HG03139 (cell line): ENCODE results near the gene PLEKHO1.
"Not testable (repeated sequence)": the region's sequence is repeated elsewhere in the genome, so short reads cannot be mapped to it uniquely, and the experiment has no call there.

Experiments used
- ATAC-seq: cut with Tn5 transposase; IDR thresholded peaks from one replicate; pipeline ENCODE4 v1.9.1; 2021; ENCODE audit not compliant: unreplicated experiment

Gene PLEKHO1

GRCh38 chr1:150168960-150169601, 19.4 kb downstream of the PLEKHO1 start:
- no peak for ATAC-seq

DNA sequence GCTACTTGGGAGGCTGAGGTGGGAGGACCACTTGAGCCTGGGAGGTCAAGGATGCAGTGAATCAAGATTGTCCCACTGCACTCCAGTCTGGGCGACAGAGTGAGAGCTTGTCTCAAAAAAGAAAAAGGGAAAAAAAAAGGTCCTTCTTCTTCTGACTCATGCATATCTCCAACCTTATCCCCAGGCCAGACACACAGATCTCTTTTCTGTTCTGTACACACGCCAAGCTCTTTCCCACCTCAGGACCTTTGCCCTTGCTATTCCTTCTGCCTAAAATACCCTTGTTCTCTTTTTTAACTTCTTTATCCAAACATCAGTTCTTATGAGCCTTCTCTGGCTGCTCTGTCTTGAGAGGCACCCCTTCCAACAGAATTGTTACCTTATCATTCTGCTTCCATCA, 22.1 kb downstream of the PLEKHO1 start:
- no peak for ATAC-seq

DNA sequence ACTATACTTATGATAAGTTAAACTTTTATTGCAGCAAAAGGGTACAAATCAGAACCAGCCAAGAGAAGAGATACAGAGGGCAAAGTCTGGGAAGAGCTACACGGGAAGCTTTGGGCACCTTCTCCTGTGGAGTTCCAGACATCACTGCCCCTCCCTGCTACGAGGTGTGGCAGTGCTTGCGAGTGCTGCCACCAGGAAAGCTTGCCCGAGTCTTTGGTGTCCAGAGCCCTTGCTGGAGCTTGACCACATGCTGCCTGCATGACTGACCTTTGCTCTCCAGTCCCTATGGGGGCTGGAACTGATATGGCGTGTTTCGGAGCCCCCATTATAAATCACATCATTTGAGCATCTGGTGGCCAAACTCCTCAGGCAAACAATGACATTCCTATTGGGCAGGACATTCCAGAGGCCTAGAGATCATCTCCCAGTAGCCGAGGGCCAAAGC, 23.4 kb downstream of the PLEKHO1 start:
- no peak for ATAC-seq

DNA sequence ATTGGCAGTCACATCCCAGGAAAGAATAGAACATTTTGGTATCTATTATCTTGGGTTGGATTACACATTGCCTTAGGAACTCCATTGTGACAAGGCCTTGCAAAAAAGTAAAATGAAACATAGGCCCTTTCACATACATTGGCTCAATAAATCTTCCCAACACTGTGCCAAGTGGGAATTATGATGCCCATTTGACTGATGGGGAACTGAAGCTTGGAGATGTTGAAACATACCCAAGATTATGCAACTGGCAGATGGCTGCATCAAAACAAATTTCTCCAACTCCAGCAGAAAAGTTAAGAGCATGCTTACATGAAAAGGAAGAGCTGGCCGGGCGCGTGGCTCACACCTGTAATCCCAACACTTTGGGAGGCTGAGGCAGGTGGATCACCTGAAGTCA, 26.9 kb downstream of the PLEKHO1 start:
- no peak for ATAC-seq

DNA sequence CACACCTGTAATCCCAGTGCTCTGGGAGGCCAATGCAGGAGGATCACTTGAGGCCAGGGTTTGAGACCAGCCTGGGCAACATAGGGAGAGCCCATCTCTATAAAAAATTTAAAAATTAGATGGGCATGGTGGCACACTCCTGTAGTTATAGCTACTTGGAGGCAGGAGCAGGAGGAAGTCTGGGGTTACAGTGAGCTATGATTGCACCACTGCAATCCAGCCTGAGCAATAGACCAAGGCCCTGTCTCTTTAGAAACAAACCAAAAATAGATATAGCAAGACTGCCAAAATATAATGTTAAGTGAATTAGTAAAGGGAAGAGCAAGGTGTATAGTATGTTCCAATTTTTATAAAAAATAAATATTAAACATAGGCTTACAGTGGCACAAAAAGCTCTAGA, 28.8 kb downstream of the PLEKHO1 start:
- no peak for ATAC-seq

- no peak for ATAC-seq
Measured at GRCh38 chr1:150179867-150180266, 30.2 kb downstream of the PLEKHO1 start.

GRCh38 chr1:150180474-150180873, 30.8 kb downstream of the PLEKHO1 start:
- ATAC-seq = no peak

DNA sequence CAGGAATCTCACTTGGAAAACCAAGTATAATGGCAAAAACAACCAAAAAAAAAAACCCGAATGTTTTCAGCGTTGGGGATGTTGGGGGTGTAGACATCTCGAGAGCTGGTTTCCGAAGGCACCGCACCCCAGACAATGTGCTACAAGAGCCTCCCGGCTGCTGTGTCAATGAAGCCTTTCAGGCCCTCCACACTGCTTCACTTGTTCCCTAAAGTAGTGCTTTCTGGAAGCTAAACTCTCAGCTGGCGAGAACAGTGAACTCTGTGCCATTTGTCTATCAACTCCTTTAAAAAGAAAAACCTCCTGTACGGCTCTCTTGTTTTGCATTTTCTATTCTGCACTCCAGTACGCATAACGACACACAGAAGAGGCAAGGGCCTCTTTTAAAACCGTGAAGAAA, 32.5 kb downstream of the PLEKHO1 start:
- no peak for ATAC-seq

DNA sequence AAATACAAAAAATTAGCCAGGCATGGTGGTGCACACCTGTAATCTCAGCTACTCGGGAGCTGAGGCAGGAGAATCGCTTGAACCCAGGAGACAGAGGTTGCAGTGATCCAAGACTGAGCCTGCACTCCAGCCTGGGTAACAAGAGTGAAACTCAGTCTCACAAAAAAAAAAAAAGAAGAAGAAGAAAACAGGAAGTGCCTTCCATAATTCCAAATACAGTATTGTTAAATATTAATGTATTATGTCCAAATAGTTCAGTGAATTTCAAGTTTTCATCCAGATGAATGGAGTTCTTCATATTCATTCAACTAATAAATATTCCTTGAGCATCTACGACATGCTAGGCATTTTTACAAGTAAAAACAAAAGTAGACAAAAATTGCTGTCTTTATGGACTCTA, 33.3 kb downstream of the PLEKHO1 start:
- ATAC-seq = no peak

DNA sequence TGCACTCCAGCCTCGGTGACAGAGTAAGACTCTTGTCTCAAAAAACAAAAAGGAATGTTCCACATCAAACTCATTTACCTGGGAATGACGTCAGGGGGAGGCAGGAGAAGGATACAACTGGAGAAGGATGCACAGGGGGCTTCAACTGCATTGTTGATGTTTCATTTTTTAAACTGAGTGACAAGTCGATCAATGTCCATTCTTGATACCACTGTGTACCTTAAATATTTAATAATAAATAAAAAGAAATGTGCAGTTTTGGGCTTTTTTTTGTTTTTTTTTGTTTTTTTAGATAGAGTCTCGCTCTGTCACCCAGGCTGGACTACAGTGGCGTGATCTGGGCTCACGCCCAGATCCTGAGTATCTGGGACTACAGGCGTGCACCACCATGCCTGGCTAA, 35.8 kb downstream of the PLEKHO1 start:
- no peak for ATAC-seq

DNA sequence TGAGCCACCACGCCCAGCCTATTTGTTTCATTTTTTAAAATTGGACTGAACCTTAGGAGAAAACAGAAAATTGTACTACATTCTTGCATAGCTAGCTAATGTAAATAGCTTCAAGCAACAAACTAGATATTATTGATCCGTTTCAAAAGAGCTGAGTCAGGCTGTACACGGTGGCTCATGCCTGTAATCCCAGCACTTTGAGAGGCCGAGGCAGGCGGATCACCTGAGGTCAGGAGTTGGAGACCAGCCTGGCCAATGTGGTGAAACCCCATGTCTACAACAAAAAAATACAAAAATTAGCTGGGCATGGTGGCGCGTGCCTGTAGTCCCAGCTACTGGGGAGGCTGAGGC, 36.7 kb downstream of the PLEKHO1 start:
- ATAC-seq = not testable (repeated sequence)

GRCh38 chr1:150186789-150187559, 37.3 kb downstream of the PLEKHO1 start:
- no peak for ATAC-seq

DNA sequence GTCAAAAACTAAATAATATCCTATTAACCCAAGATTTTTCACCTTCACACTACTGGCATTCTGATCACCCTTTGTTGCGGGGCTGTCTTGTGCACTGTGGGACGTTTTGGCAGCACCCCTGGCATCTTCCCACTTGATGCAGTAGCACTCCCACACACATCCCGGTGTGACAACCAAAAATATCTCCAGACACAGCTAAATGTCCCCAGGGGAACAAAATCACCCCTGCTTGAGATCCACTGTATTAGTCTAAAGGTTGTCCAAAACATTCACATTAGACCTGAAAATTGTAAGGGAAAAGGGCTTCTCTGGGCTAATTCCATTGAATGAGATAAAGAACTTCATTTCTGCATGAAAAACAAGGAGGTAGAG, 37.8 kb downstream of the PLEKHO1 start:
- ATAC-seq = no peak

- no peak for ATAC-seq
Measured at GRCh38 chr1:150192012-150192411, 42.3 kb downstream of the PLEKHO1 start.

GRCh38 chr1:150194381-150195031, 44.8 kb downstream of the PLEKHO1 start:
- no peak for ATAC-seq

DNA sequence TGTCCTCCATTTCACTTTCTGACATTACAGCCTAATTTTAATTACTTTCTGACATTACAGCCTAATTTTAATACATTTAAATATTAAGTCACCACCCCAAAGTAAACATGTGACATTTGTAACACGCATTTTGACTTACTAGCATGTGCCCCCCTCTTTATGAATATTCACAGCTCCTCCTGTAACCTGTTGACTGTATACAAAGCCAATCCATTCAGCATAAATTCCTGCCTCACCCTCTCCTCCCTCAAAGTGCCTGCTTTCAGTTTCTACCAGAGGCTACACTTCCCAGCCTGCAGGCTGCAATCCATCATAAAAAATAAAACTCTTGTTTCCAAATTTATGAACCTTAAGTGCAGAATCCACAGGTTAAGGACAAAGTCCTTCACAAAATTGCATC, 46.7 kb downstream of the PLEKHO1 start:
- no peak for ATAC-seq

- ATAC-seq = no peak
Measured at GRCh38 chr1:150207281-150207971, 57.7 kb downstream of the PLEKHO1 start.

GRCh38 chr1:150208460-150208859, 58.7 kb downstream of the PLEKHO1 start:
- ATAC-seq = not testable (repeated sequence)
